Activated CD8-positive, alpha-beta memory T cell treated with anti-CD3 and anti-CD28 coated beads, Interleukin-2, amount 10 ng/mL, durations not matched to agents 7 days and 5 days (primary cell): ENCODE data around the gene PTPRN2. TPM values are rescaled to one million over a fixed set of nuclear protein-coding genes. Genes with fewer than 3 reads are reported as not detected.

Experiments used
- ATAC-seq: fragments of 150-1000 bp; cut with Tn5 transposase; one replicate; pipeline ENCODE4 v1.10.0; 2021; ENCODE audit warnings: moderate library complexity
- CTCF ChIA-PET: fragments of 350-600 bp; sonication (Branson Sonifier 250); formaldehyde crosslinking; loops from one replicate; lab custom pipeline; 2021; ENCODE audit warnings: antibody characterized with exemption; lab: Charles Lee
- DNase-seq: peaks from one replicate; pipeline ENCODE4 v3.0.0-alpha.2; 2020
- H3K27ac Mint-ChIP-seq: one replicate; pipeline ENCODE4 v1.8.0; 2021; ENCODE audit warnings: mild to moderate bottlenecking, mixed read lengths
- H3K27me3 Mint-ChIP-seq: one replicate; pipeline ENCODE4 v1.8.0; 2021; ENCODE audit warnings: mixed read lengths
- H3K36me3 Mint-ChIP-seq: one replicate; pipeline ENCODE4 v1.8.0; 2021; ENCODE audit warnings: mild to moderate bottlenecking, mixed read lengths
- H3K4me1 Mint-ChIP-seq: one replicate; pipeline ENCODE4 v1.8.0; 2021; ENCODE audit warnings: mixed read lengths
- H3K4me3 Mint-ChIP-seq: one replicate; pipeline ENCODE4 v1.8.0; 2021; ENCODE audit warnings: mild to moderate bottlenecking, moderate library complexity, mixed read lengths
- H3K9me3 Mint-ChIP-seq: one replicate; pipeline ENCODE4 v1.8.0; 2022; ENCODE audit warnings: low read depth, mixed read lengths
- total RNA-seq, 2 experiments: library from RNA; stranded (reverse); gene quantifications; one replicate each; pipeline ENCODE4 v1.2.3, GENCODE V29; 2021

Gene PTPRN2
- total RNA-seq, 2 experiments from 2014 or later: 3.2 to 5.7 TPM

- H3K27me3 Mint-ChIP-seq: peaks cover 46% of the 10 kb centered on the region
- H3K27ac Mint-ChIP-seq: no peak overlapping the region
- H3K9me3 Mint-ChIP-seq: no peaks in the 10 kb centered on the region
- no peak overlapping the region for H3K4me3 Mint-ChIP-seq
- DNase-seq: no peak
- no peak for ATAC-seq
- CTCF ChIA-PET: no interaction called here
- peaks cover 8% of the 10 kb centered on the region for H3K4me1 Mint-ChIP-seq
- no peaks in the 10 kb centered on the region for H3K36me3 Mint-ChIP-seq
These were observed 960.0 kb downstream of the PTPRN2 start for GRCh38 chr7:157627646-157628045.

- Mint-ChIP-seq H3K4me1 (peaks cover 8% of the 10 kb centered on the region), H3K4me3 (no peak overlapping the region), H3K36me3 (no peaks in the 10 kb centered on the region), H3K27ac (no peak overlapping the region), H3K27me3 (peaks cover 46% of the 10 kb centered on the region), H3K9me3 (no peaks in the 10 kb centered on the region)
- CTCF ChIA-PET: no interaction called here
- no peak for DNase-seq
- ATAC-seq: no peak
These were observed 960.6 kb downstream of the PTPRN2 start for GRCh38 chr7:157627033-157627432.

- Mint-ChIP-seq H3K4me1 (peaks cover 8% of the 10 kb centered on the region), H3K27ac (no peak overlapping the region), H3K9me3 (no peaks in the 10 kb centered on the region), H3K36me3 (no peaks in the 10 kb centered on the region), H3K27me3 (peaks cover 46% of the 10 kb centered on the region), H3K4me3 (no peak overlapping the region)
- DNase-seq: no peak
- no peak for ATAC-seq
- CTCF ChIA-PET: no interaction called here
These were observed 961.5 kb downstream of the PTPRN2 start for GRCh38 chr7:157625973-157626742.

GRCh38 chr7:157623556-157623955 lies 964.1 kb downstream of the PTPRN2 start:
- DNase-seq: no peak
- Mint-ChIP-seq H3K27ac (no peak overlapping the region), H3K36me3 (no peaks in the 10 kb centered on the region), H3K4me1 (peaks cover 8% of the 10 kb centered on the region), H3K9me3 (no peaks in the 10 kb centered on the region), H3K27me3 (peaks cover 31% of the 10 kb centered on the region), H3K4me3 (no peak overlapping the region)
- no peak for ATAC-seq
- CTCF ChIA-PET: no interaction called here

- Mint-ChIP-seq H3K27ac (no peak overlapping the region), H3K4me1 (peaks cover 8% of the 10 kb centered on the region), H3K27me3 (peaks cover 22% of the 10 kb centered on the region), H3K9me3 (no peaks in the 10 kb centered on the region), H3K36me3 (no peaks in the 10 kb centered on the region), H3K4me3 (no peak overlapping the region)
- no peak for DNase-seq
- no peak for ATAC-seq
- CTCF ChIA-PET: no interaction called here
These were observed 965.0 kb downstream of the PTPRN2 start for GRCh38 chr7:157622408-157623205.

GRCh38 chr7:157622000-157622399 lies 965.6 kb downstream of the PTPRN2 start:
- peaks cover 16% of the 10 kb centered on the region for H3K27me3 Mint-ChIP-seq
- DNase-seq (no peak), ATAC-seq (no peak)
- H3K36me3 Mint-ChIP-seq: no peaks in the 10 kb centered on the region
- H3K9me3 Mint-ChIP-seq: no peaks in the 10 kb centered on the region
- H3K4me3 Mint-ChIP-seq: no peak overlapping the region
- CTCF ChIA-PET: no interaction called here
- peaks cover 7% of the 10 kb centered on the region for H3K4me1 Mint-ChIP-seq
- H3K27ac Mint-ChIP-seq: no peak overlapping the region

- Mint-ChIP-seq H3K36me3 (no peaks in the 10 kb centered on the region), H3K27me3 (peaks cover 9% of the 10 kb centered on the region), H3K27ac (no peak overlapping the region), H3K4me1 (peaks cover 2% of the 10 kb centered on the region), H3K9me3 (no peaks in the 10 kb centered on the region), H3K4me3 (no peak overlapping the region)
- ATAC-seq (no peak), DNase-seq (no peak)
- CTCF ChIA-PET: no interaction called here
These were observed 966.4 kb downstream of the PTPRN2 start for GRCh38 chr7:157621131-157621681.

- H3K27me3 Mint-ChIP-seq: peaks cover 10% of the 10 kb centered on the region
These were observed 967.0 kb downstream of the PTPRN2 start for GRCh38 chr7:157620616-157621015.

GRCh38 chr7:157619753-157620525 lies 967.7 kb downstream of the PTPRN2 start:
- Mint-ChIP-seq H3K27ac (no peak overlapping the region), H3K27me3 (peaks cover 13% of the 10 kb centered on the region), H3K4me1 (no peaks in the 10 kb centered on the region), H3K9me3 (no peaks in the 10 kb centered on the region), H3K4me3 (no peak overlapping the region), H3K36me3 (no peaks in the 10 kb centered on the region)
- CTCF ChIA-PET: no interaction called here
- ATAC-seq: no peak
- no peak for DNase-seq

More at GRCh38 chr7:157620616-157621015, 967.0 kb downstream of the PTPRN2 start:
- Mint-ChIP-seq H3K36me3 (no peaks in the 10 kb centered on the region), H3K27ac (no peak overlapping the region), H3K9me3 (no peaks in the 10 kb centered on the region), H3K4me3 (no peak overlapping the region), H3K4me1 (no peaks in the 10 kb centered on the region)
- CTCF ChIA-PET: no interaction called here
- no peak for ATAC-seq
- DNase-seq: no peak

GRCh38 chr7:157618823-157619606 lies 968.6 kb downstream of the PTPRN2 start:
- ATAC-seq (no peak), DNase-seq (peak; percentile 19)
- H3K4me1 Mint-ChIP-seq: no peaks in the 10 kb centered on the region
- H3K27ac Mint-ChIP-seq: no peak overlapping the region
- no peaks in the 10 kb centered on the region for H3K36me3 Mint-ChIP-seq
- peaks cover 9% of the 10 kb centered on the region for H3K27me3 Mint-ChIP-seq
- CTCF ChIA-PET: no interaction called here
- no peaks in the 10 kb centered on the region for H3K9me3 Mint-ChIP-seq
- no peak overlapping the region for H3K4me3 Mint-ChIP-seq

- Mint-ChIP-seq H3K36me3 (no peaks in the 10 kb centered on the region), H3K27ac (no peak overlapping the region), H3K27me3 (peaks cover 9% of the 10 kb centered on the region), H3K4me3 (no peak overlapping the region), H3K9me3 (no peaks in the 10 kb centered on the region), H3K4me1 (no peaks in the 10 kb centered on the region)
- peak; percentile 29 for DNase-seq
- ATAC-seq: no peak
- CTCF ChIA-PET: no interaction called here
These were observed 969.4 kb downstream of the PTPRN2 start for GRCh38 chr7:157618091-157618726.

- Mint-ChIP-seq H3K4me1 (peaks cover 1% of the 10 kb centered on the region), H3K9me3 (no peaks in the 10 kb centered on the region), H3K27me3 (peaks cover 10% of the 10 kb centered on the region), H3K4me3 (no peak overlapping the region), H3K27ac (no peak overlapping the region), H3K36me3 (no peaks in the 10 kb centered on the region)
- CTCF ChIA-PET: no interaction called here
- ATAC-seq (no peak), DNase-seq (peak; percentile 14)
These were observed 970.2 kb downstream of the PTPRN2 start for GRCh38 chr7:157617401-157617800.
